ENCODE data around the gene HIVEP3.

DNA sequence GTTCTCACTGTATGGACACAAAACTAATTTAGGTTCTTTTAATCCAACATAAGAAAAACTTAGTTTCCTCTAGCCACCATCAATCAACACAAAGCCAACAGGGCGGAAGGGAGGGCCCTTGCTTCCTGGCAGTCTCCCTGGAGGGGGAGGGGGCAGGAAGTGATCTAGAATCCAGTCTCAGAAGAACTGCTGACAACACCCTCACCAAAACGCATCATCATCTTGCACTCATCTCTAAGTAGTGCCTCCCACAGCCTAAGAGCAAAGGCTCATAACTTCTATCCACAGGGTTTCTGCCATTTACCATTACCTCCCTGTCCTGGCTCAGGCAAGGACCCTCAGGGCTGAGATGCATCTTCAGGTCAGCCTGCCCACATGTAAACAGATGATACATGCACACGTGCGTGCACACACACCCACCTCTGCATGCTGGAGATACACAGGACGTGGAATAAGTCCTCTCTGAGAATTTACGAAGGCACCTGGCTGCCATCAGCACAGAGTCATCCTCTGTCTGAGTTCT is 20.5 kb downstream of the HIVEP3 start:
- TF ChIP-seq POLR2AphosphoS5 (IDR thresholded peaks at IDR 0.05; ENCODE audit: low read depth, low read length): no peak
- TF ChIP-seq TEAD4 (IDR thresholded peaks at IDR 0.05; ENCODE audit: borderline replicate concordance, insufficient read depth): no peak
- TF ChIP-seq, protein P1, sequence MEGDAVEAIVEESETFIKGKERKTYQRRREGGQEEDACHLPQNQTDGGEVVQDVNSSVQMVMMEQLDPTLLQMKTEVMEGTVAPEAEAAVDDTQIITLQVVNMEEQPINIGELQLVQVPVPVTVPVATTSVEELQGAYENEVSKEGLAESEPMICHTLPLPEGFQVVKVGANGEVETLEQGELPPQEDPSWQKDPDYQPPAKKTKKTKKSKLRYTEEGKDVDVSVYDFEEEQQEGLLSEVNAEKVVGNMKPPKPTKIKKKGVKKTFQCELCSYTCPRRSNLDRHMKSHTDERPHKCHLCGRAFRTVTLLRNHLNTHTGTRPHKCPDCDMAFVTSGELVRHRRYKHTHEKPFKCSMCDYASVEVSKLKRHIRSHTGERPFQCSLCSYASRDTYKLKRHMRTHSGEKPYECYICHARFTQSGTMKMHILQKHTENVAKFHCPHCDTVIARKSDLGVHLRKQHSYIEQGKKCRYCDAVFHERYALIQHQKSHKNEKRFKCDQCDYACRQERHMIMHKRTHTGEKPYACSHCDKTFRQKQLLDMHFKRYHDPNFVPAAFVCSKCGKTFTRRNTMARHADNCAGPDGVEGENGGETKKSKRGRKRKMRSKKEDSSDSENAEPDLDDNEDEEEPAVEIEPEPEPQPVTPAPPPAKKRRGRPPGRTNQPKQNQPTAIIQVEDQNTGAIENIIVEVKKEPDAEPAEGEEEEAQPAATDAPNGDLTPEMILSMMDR (IDR thresholded peaks at IDR 0.05): no peak
- no peak for TF ChIP-seq EP300 (IDR thresholded peaks at IDR 0.05; ENCODE audit: borderline replicate concordance in 1 of 2, low read depth in 1 of 2, low read length in 1 of 2)
- no peak for TF ChIP-seq MXI1 (IDR thresholded peaks at IDR 0.05; ENCODE audit: low read depth, low read length)
- TF ChIP-seq YY1 (IDR thresholded peaks at IDR 0.05; ENCODE audit: low read depth): no peak
- no peak for TF ChIP-seq IRF3 (IDR thresholded peaks at IDR 0.05; ENCODE audit: low read depth, low read length)
- no peak for TF ChIP-seq MEF2A (IDR thresholded peaks at IDR 0.05; ENCODE audit: borderline replicate concordance, low read depth)
- no peak for TF ChIP-seq RAD21 (IDR thresholded peaks at IDR 0.05; ENCODE audit: low read length)
- no peak for TF ChIP-seq EZH2phosphoT487 (IDR thresholded peaks at IDR 0.05; ENCODE audit: borderline replicate concordance, low read depth)
- TF ChIP-seq SIN3A (IDR thresholded peaks at IDR 0.05; ENCODE audit: borderline replicate concordance, low read depth, low read length): no peak
